GM21619 (cell line): ENCODE results near the gene MKNK1.

ENCODE experiments used
- ATAC-seq: cut with Tn5 transposase; IDR thresholded peaks from one replicate; pipeline ENCODE4 v1.9.1; 2021; ENCODE audit not compliant: unreplicated experiment

MKNK1 gene

GRCh38 chr1:46525253-46525983 lies 78.7 kb downstream of the MKNK1 start:
- ATAC-seq = no peak

GRCh38 chr1:46524843-46525242 lies 79.2 kb downstream of the MKNK1 start:
- no peak for ATAC-seq

GRCh38 chr1:46523496-46524353 lies 80.3 kb downstream of the MKNK1 start:
- no peak for ATAC-seq

DNA sequence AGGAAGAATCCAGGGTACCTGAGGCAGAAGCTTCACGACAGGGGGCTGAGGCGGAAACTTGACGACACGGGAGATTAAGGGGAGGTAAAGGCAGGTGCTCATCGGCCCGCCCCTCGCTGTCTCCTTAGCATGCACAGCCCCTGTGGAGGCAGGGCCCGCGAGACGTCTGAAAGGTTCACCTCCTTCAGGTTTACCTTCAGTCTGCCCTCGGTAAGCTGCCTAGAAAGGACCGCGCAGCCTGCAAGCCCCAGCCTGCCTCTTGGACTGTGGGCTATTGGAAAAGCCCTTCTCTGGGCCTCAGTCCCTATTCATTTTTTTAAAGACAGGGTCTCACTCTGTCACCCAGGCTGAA lies 81.1 kb downstream of the MKNK1 start:
- ATAC-seq = no peak

- peak; percentile 71 for ATAC-seq
These were observed 81.7 kb downstream of the MKNK1 start for GRCh38 chr1:46522184-46522968.

- no peak for ATAC-seq
These were observed 82.7 kb downstream of the MKNK1 start for GRCh38 chr1:46521414-46521813.

DNA sequence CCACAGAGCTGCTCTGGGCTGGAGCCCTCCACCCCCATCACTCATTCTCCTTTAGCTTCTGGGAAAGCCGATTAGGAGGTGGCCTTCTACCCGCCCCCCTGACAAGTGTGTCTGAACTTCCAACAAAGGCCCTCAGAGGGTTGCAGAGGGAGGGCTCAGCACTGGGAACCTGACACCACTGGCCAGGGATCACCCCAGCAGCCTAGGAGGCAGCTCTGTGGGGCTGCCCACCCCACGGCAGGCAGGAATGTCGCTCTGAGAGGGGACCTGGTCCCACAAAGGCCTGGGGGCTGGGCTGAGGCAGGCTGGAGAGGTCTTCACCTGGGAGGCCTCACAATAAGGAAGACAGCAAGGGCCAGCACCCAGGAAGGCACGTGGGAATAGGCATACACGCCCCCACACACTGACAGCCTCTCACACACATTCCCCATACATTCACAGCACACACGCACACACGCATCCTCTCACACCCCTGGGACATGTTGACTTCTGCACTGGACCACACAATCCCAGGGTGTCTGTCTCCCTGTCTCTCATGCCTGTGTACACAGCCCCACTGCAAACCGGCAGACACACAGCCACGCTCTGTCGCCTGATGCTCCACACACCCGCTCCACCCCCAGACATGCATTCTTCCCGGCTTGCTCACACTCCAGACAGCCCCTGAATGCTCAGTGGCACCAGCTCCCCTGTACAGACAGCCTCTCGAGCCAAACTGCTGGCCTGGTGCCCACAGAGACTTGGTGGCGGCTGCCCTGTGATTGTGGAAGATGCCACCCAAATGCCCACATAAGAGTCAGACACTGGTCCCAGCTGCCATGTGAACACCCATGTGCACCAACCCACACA lies 83.8 kb downstream of the MKNK1 start:
- ATAC-seq = no peak

DNA sequence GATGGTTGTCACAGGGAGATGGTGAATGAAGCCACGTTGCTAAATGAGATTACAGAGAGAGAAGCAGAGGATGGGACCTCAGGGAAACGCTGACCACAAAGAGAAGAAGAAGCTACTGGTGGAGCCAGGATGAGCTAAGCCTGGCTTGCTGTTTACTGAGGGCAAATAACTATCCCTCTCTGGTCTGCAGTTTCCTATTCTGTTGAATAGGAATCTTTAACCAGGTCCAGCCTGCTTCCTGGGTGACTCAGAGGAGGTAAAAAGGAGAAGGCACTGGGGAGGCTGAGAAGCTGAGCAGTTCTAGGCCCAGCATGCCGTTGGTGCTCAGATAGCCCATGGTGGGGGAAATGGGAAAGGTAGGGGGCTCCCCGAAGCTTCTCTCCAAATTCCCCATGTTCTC lies 84.9 kb downstream of the MKNK1 start:
- ATAC-seq = no peak

- ATAC-seq = no peak
These were observed 86.1 kb downstream of the MKNK1 start for GRCh38 chr1:46517932-46518498.

- ATAC-seq = no peak
These were observed 87.0 kb downstream of the MKNK1 start for GRCh38 chr1:46517010-46517600.

DNA sequence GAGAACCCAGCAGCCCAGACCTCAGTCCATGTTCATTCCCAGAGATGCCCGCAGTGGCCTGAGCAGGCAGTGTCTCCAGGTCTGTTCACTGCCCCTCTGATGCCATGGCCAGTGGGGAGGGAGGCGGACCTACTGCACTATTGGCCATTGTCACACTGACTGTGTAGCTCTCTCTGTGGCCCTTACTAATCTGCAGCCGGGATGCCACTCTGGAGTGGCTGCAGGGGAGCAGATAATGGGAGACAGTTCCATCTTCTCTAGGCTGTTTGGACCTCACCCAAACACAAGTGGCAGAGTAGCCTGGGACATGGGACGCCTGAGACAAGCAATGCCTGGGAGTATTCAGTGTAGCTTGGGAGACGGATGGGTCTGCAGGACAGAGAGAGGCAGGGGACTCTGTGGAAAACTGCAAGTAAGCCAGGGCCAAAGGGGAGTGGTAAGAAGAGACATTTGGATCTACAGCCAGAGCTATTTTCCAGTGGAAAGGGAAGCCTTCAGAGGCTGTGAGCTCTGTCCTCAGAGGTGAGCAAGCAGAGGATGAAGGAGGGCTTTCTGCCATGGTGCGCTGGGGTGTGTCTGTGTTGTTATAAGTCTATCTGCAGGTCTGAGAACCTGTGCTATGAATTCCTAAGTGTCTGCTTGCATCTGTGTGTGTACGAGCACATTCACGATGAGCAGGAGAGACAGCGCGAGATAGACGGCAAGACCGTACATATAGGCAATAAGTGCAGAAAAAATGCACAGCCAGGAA lies 87.7 kb downstream of the MKNK1 start:
- no peak for ATAC-seq

- ATAC-seq = no peak
These were observed 88.5 kb downstream of the MKNK1 start for GRCh38 chr1:46515576-46515975.

DNA sequence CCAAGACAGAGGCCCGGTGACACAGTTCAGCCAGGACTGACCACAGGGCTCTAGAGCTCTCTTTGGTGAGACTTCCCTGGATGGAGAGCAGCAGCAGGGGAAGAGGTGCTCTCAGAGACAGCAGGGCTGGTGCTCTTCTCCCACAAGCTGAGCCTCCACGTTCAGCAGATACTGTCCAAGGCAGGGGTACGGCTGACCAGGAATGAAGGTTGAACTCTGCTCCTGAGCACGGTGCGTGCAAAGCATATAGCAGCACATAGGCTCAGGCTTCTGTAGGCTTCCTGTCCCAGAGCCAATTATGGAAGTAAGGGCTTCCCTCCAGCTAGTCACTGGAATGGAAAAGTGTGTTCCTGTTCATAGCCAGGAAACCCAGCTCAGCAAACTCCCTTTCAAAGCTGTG lies 90.5 kb downstream of the MKNK1 start:
- no peak for ATAC-seq

DNA sequence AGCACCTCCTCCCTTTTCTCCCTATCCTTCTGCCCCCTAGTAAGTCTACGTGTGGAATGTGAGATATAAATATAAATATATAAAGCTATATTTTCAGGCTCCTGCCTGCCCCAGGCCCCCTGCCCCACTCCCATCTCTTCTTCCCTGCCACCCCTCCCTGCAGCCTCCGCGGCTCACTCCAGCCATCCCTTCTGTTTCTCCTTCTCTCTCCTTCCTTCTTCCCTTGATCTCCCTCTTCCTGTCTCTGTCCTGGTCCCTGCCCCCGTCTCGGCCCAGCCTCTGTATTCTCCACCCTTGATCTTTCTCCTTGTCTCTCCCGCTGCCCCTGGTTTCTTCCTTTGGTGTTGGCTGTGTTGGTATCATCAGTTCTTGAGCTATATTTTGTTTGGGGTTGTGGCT lies 91.3 kb downstream of the MKNK1 start:
- no peak for ATAC-seq

DNA sequence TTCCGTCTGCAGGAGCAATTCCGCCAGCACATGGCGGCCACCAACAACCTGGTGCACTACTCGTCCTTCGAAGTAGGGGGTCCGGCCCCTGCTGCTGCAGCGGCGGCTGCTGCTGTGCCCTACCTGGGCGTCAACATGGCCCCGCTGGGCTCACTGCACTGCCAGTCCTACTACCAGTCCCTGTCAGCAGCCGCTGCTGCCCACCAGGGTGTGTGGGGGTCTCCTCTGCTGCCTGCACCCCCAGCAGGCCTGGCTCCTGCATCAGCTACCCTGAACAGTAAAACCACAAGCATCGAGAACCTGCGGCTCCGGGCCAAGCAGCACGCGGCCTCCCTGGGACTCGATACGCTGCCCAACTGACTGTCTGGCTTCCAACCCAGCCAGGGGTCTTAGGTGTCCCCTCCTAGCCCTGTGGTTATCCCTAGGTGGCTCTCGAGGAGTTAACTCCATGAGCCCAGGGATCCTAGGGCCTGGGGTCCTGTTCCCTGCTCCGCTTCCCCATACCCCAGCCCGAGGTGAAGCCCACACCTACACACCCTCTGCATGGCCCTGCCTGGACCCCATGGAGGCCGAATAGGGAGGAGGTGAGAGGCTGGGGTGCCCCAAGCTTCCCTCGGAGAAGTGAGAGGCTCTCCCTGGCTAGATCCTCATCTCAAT lies 91.8 kb downstream of the MKNK1 start:
- ATAC-seq = no peak

DNA sequence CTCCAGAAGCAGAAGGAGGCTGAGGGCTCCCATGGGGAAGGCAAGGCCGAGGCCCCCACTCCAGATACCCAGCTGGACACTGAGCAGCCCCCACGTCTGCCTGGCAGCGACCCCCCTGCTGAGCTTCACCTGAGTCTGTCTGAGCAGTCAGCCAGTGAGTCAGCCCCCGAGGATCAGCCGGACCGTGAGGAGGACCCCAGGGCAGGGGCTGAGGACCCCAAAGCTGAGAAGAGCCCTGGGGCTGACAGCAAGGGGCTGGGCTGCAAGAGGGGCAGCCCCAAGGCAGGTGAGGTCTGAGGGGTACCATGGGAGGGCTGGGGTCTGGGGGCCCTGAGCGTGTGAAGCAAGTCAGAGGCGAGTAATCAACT lies 93.1 kb downstream of the MKNK1 start:
- ATAC-seq = no peak

- no peak for ATAC-seq
These were observed 93.6 kb downstream of the MKNK1 start for GRCh38 chr1:46510341-46510997.

DNA sequence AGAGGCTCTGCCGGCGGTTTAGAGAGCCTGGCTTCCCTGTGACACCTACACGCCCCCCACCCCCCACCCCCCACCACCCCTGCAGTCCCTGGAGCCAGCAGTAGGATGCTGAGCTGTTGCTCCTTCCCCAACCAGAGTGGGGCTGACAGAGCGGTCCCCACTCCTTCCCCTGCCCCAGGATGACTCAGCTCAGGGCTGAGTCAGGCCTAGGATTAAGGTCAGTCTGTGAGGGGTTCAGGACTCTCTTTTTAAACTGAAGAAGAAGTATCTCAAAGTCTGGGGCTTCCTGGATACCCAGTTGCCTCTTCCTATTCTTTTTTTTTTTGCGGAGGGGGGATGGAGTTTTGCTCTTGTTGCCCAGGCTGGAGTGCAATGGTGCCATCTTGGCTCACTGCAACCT lies 95.3 kb downstream of the MKNK1 start:
- ATAC-seq = no peak
